WTC11 (cell line): ENCODE data around the gene TPGS1. TPM values are rescaled to one million over a fixed set of nuclear protein-coding genes. Genes with fewer than 3 reads are reported as not detected.

Experiments used
- ATAC-seq: fragments of 200-7000 bp; cut with Tn5 transposase; 2 replicates; pipeline ENCODE4 v1.10.0; 2021; ENCODE audit warnings: mild to moderate bottlenecking, moderate library complexity
- CTCF ChIA-PET: fragments of 300-600 bp; sonication (Branson Sonifier 250); formaldehyde crosslinking; loops from one replicate; lab custom pipeline; 2021; ENCODE audit warnings: antibody characterized with exemption; lab: Charles Lee
- POLR2A ChIA-PET: fragments of 350-600 bp; sonication (Branson Sonifier 250); formaldehyde crosslinking; loops from one replicate; lab custom pipeline; 2021; ENCODE audit warnings: antibody characterized with exemption; lab: Charles Lee
- DNase-seq: peaks from one replicate; pipeline ENCODE4 v3.0.0; 2021; ENCODE audit warnings: low spot score
- H3K27ac Mint-ChIP-seq: 2 replicates; pipeline ENCODE4 v1.8.0; 2021; ENCODE audit warnings: mixed read lengths
- H3K27me3 Mint-ChIP-seq: 2 replicates; pipeline ENCODE4 v1.8.0; 2021; ENCODE audit warnings: low read depth, mild to moderate bottlenecking, moderate library complexity, mixed read lengths
- H3K36me3 Mint-ChIP-seq: 2 replicates; pipeline ENCODE4 v1.8.0; 2021; ENCODE audit warnings: mixed read lengths
- H3K4me1 Mint-ChIP-seq: 2 replicates; pipeline ENCODE4 v1.8.0; 2022; ENCODE audit warnings: mixed read lengths
- H3K4me3 Mint-ChIP-seq: 2 replicates; pipeline ENCODE4 v1.8.0; 2021; ENCODE audit warnings: mild to moderate bottlenecking, moderate library complexity, mixed read lengths
- H3K9me3 Mint-ChIP-seq: 2 replicates; pipeline ENCODE4 v1.8.0; 2021; ENCODE audit warnings: mixed read lengths
- CREB1 ChIP-seq: sonication (generic); formaldehyde crosslinking; IDR thresholded peaks from 2 replicates; pipeline ENCODE4 v1.8.0; 2023; ENCODE audit warnings: mild to moderate bottlenecking, missing genetic modification reagents
- ELF4 ChIP-seq: sonication (generic); formaldehyde crosslinking; IDR thresholded peaks from 2 replicates; pipeline ENCODE4 v1.8.1; 2022; ENCODE audit warnings: low read depth, mild to moderate bottlenecking, moderate library complexity, missing genetic modification reagents
- GTF2I ChIP-seq: fragments of 250-450 bp; sonication (Bioruptor Pico); conservative IDR thresholded peaks from 2 replicates; pipeline ENCODE4 v1.4.0; 2021; ENCODE audit warnings: mild to moderate bottlenecking
- NR3C1 ChIP-seq: sonication (generic); formaldehyde crosslinking; conservative IDR thresholded peaks from 2 replicates; pipeline ENCODE4 v1.8.1; 2023; ENCODE audit warnings: low read depth, mild to moderate bottlenecking, missing genetic modification reagents
- PRRX2 ChIP-seq: fragments of 250-450 bp; sonication (Bioruptor Pico); IDR thresholded peaks from 2 replicates; pipeline ENCODE4 v1.8.0; 2021; ENCODE audit warnings: mild to moderate bottlenecking
- SMAD4 ChIP-seq: sonication (generic); formaldehyde crosslinking; IDR thresholded peaks from 2 replicates; pipeline ENCODE4 v1.8.0; 2022; ENCODE audit warnings: mild to moderate bottlenecking, missing genetic modification reagents
- SP1 ChIP-seq: sonication (generic); formaldehyde crosslinking; conservative IDR thresholded peaks from 2 replicates; pipeline ENCODE4 v1.8.1; 2022; ENCODE audit warnings: missing genetic modification reagents
- TP53 ChIP-seq: sonication (generic); formaldehyde crosslinking; IDR thresholded peaks from 2 replicates; pipeline ENCODE4 v1.8.1; 2023; ENCODE audit warnings: mild to moderate bottlenecking, missing genetic modification reagents
- ZBTB21 ChIP-seq: sonication (generic); formaldehyde crosslinking; IDR thresholded peaks from 2 replicates; pipeline ENCODE4 v1.8.1; 2023; ENCODE audit warnings: mild to moderate bottlenecking, missing genetic modification reagents, borderline replicate concordance
- ZNF396 ChIP-seq: fragments of 250-450 bp; sonication (Bioruptor Pico); IDR thresholded peaks from 2 replicates; pipeline ENCODE4 v1.8.0; 2021; ENCODE audit warnings: mild to moderate bottlenecking, moderate library complexity, borderline replicate concordance
- ZNF423 ChIP-seq: fragments of 250-450 bp; sonication (Bioruptor Pico); IDR thresholded peaks from 2 replicates; pipeline ENCODE4 v2.1.2; 2022; ENCODE audit warnings: mild to moderate bottlenecking, moderate library complexity
- total RNA-seq: library from RNA; stranded (reverse); gene quantifications from 3 replicates; pipeline ENCODE4 v1.2.3, GENCODE V29; 2021
- TF ChIP-seq, protein P1 (sequence below): sonication (generic); formaldehyde crosslinking; IDR thresholded peaks from 2 replicates; pipeline ENCODE4 v1.8.0; 2023; ENCODE audit warnings: missing genetic modification reagents, mild to moderate bottlenecking, borderline replicate concordance
- TF ChIP-seq, protein P2 (sequence below): sonication (generic); formaldehyde crosslinking; IDR thresholded peaks from 2 replicates; pipeline ENCODE4 v1.8.0; 2022; ENCODE audit warnings: mild to moderate bottlenecking, missing genetic modification reagents
- TF ChIP-seq, protein P3 (sequence below): sonication (generic); formaldehyde crosslinking; conservative IDR thresholded peaks from 2 replicates; pipeline ENCODE4 v1.8.1; 2022; ENCODE audit warnings: mild to moderate bottlenecking, missing genetic modification reagents
- TF ChIP-seq, protein P4 (sequence below): sonication (generic); formaldehyde crosslinking; IDR thresholded peaks from 2 replicates; pipeline ENCODE4 v1.8.0; 2022; ENCODE audit warnings: mild to moderate bottlenecking, missing genetic modification reagents
- TF ChIP-seq, protein P5 (sequence below): sonication (generic); formaldehyde crosslinking; IDR thresholded peaks from 2 replicates; pipeline ENCODE4 v1.8.1; 2022; ENCODE audit warnings: missing genetic modification reagents, borderline replicate concordance
- TF ChIP-seq, protein P6 (sequence below): sonication (generic); formaldehyde crosslinking; IDR thresholded peaks from 2 replicates; pipeline ENCODE4 v1.8.1; 2023; ENCODE audit warnings: mild to moderate bottlenecking, moderate library complexity, missing genetic modification reagents
- TF ChIP-seq, protein P7 (sequence below): fragments of 250-450 bp; sonication (Bioruptor Pico); IDR thresholded peaks from 2 replicates; pipeline ENCODE4 v2.1.2; 2022; ENCODE audit warnings: mild to moderate bottlenecking, moderate library complexity

The TPGS1 gene
- total RNA-seq, 1 experiment from 2014 or later, result 18.8 TPM

DNA sequence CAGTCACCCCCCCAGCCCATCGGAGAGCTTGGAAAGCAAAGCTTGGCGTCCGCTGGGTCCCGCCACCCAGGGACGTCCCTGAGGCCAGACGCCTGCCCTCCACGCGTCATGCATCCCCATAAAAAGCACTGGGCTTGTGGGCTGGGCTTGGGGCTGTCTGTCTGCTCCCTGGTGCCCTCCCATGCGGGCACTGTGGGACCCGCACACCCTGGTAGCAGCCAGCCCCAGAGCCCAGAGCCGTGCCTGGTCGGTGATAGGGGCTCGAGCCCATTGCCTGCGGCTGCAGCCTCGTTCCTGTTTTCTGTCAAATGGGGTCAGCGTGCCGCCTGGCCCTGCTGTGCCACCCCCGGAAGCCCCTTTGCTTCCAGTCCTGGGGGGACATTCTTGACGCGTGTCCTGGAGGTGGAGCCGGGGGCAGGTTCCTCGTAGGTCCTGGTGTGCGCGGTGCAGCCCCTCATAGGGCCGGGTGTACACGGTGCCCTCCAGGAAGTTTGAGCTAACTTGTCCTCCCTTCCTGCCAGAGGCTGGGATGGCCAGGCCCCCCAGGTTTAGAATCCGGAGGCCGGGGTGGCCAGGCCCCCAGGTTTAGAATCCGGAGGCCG, 32.2 kb downstream of the TPGS1 start:
- H3K27me3 Mint-ChIP-seq, result no peaks in the 10 kb centered on the region
- TF ChIP-seq ELF4 (CRISPR knock-in tag), result no peak
- no peak for TF ChIP-seq ZNF423
- TF ChIP-seq, protein P1, sequence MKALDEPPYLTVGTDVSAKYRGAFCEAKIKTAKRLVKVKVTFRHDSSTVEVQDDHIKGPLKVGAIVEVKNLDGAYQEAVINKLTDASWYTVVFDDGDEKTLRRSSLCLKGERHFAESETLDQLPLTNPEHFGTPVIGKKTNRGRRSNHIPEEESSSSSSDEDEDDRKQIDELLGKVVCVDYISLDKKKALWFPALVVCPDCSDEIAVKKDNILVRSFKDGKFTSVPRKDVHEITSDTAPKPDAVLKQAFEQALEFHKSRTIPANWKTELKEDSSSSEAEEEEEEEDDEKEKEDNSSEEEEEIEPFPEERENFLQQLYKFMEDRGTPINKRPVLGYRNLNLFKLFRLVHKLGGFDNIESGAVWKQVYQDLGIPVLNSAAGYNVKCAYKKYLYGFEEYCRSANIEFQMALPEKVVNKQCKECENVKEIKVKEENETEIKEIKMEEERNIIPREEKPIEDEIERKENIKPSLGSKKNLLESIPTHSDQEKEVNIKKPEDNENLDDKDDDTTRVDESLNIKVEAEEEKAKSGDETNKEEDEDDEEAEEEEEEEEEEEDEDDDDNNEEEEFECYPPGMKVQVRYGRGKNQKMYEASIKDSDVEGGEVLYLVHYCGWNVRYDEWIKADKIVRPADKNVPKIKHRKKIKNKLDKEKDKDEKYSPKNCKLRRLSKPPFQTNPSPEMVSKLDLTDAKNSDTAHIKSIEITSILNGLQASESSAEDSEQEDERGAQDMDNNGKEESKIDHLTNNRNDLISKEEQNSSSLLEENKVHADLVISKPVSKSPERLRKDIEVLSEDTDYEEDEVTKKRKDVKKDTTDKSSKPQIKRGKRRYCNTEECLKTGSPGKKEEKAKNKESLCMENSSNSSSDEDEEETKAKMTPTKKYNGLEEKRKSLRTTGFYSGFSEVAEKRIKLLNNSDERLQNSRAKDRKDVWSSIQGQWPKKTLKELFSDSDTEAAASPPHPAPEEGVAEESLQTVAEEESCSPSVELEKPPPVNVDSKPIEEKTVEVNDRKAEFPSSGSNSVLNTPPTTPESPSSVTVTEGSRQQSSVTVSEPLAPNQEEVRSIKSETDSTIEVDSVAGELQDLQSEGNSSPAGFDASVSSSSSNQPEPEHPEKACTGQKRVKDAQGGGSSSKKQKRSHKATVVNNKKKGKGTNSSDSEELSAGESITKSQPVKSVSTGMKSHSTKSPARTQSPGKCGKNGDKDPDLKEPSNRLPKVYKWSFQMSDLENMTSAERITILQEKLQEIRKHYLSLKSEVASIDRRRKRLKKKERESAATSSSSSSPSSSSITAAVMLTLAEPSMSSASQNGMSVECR (CRISPR knock-in tag), result no peak
- TF ChIP-seq, protein P2, sequence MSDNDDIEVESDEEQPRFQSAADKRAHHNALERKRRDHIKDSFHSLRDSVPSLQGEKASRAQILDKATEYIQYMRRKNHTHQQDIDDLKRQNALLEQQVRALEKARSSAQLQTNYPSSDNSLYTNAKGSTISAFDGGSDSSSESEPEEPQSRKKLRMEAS (CRISPR knock-in tag), result no peak
- no peak for TF ChIP-seq ZNF396 (CRISPR knock-in tag)
- no peak for TF ChIP-seq GTF2I
- TF ChIP-seq SMAD4 (CRISPR knock-in tag), result no peak
- TF ChIP-seq, protein P3, sequence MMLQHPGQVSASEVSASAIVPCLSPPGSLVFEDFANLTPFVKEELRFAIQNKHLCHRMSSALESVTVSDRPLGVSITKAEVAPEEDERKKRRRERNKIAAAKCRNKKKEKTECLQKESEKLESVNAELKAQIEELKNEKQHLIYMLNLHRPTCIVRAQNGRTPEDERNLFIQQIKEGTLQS (CRISPR knock-in tag), result no peak
- no peak for TF ChIP-seq PRRX2 (CRISPR knock-in tag)
- no peak for TF ChIP-seq CREB1 (CRISPR knock-in tag)
- TF ChIP-seq, all 79 proteins: peak for 0
- ATAC-seq, result no peak
- Mint-ChIP-seq H3K4me1 (peaks cover 7% of the 10 kb centered on the region), H3K36me3 (peaks cover 11% of the 10 kb centered on the region), H3K27ac (no peak overlapping the region), H3K9me3 (no peaks in the 10 kb centered on the region), H3K4me3 (no peak overlapping the region)
- ChIA-PET POLR2A (no interaction called here), CTCF (no interaction called here)
- no peak for DNase-seq

DNA sequence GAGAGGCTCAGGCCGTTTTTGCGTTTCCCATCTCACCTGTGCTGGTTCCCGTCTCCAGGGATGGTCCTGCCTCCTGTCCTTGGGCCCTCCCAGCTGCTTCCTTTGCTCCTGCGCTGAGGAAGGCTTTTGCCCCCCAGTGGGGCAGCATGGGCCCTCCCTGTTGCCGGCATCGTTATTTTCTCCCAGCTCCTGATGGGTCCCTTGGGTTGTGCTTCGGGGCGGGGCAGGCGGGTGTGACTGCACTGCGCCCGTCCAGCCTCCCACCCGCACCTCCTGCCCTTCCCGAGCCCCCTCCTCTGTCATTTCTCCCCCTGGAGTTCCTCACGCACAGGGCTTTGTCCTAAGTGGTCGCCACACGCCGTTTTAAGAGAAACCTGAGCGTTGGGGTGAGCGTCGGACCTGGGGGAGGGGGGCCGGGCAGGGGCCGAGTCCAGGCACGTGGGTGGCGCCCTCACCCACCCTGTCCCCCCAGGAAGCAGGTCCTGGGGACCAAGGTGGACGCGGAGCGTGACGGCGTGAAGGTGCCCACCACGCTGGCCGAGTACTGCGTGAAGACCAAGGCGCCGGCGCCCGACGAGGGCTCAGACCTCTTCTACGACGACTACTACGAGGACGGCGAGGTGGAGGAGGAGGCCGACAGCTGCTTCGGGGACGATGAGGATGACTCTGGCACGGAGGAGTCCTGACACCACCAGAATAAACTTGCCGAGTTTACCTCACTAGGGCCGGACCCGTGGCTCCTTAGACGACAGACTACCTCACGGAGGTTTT, 33.8 kb downstream of the TPGS1 start:
- no peaks in the 10 kb centered on the region for H3K27me3 Mint-ChIP-seq
- no peak for ATAC-seq
- no peak overlapping the region for H3K4me3 Mint-ChIP-seq
- H3K36me3 Mint-ChIP-seq, result peaks cover 11% of the 10 kb centered on the region
- no peak for DNase-seq
- TF ChIP-seq, protein P4, sequence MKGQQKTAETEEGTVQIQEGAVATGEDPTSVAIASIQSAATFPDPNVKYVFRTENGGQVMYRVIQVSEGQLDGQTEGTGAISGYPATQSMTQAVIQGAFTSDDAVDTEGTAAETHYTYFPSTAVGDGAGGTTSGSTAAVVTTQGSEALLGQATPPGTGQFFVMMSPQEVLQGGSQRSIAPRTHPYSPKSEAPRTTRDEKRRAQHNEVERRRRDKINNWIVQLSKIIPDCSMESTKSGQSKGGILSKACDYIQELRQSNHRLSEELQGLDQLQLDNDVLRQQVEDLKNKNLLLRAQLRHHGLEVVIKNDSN (CRISPR knock-in tag), result no peak
- TF ChIP-seq ZBTB21, result no peak
- TF ChIP-seq CREB1 (CRISPR knock-in tag), result no peak
- no peak for TF ChIP-seq SP1 (CRISPR knock-in tag)
- TF ChIP-seq NR3C1 (CRISPR knock-in tag), result no peak
- TF ChIP-seq, protein P5, sequence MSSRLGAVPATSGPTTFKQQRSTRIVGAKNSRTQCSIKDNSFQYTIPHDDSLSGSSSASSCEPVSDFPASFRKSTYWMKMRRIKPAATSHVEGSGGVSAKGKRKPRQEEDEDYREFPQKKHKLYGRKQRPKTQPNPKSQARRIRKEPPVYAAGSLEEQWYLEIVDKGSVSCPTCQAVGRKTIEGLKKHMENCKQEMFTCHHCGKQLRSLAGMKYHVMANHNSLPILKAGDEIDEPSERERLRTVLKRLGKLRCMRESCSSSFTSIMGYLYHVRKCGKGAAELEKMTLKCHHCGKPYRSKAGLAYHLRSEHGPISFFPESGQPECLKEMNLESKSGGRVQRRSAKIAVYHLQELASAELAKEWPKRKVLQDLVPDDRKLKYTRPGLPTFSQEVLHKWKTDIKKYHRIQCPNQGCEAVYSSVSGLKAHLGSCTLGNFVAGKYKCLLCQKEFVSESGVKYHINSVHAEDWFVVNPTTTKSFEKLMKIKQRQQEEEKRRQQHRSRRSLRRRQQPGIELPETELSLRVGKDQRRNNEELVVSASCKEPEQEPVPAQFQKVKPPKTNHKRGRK (CRISPR knock-in tag), result no peak
- TF ChIP-seq, protein P6, sequence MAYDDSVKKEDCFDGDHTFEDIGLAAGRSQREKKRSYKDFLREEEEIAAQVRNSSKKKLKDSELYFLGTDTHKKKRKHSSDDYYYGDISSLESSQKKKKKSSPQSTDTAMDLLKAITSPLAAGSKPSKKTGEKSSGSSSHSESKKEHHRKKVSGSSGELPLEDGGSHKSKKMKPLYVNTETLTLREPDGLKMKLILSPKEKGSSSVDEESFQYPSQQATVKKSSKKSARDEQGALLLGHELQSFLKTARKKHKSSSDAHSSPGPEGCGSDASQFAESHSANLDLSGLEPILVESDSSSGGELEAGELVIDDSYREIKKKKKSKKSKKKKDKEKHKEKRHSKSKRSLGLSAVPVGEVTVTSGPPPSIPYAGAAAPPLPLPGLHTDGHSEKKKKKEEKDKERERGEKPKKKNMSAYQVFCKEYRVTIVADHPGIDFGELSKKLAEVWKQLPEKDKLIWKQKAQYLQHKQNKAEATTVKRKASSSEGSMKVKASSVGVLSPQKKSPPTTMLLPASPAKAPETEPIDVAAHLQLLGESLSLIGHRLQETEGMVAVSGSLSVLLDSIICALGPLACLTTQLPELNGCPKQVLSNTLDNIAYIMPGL (CRISPR knock-in tag), result no peak
- TF ChIP-seq, protein P7, sequence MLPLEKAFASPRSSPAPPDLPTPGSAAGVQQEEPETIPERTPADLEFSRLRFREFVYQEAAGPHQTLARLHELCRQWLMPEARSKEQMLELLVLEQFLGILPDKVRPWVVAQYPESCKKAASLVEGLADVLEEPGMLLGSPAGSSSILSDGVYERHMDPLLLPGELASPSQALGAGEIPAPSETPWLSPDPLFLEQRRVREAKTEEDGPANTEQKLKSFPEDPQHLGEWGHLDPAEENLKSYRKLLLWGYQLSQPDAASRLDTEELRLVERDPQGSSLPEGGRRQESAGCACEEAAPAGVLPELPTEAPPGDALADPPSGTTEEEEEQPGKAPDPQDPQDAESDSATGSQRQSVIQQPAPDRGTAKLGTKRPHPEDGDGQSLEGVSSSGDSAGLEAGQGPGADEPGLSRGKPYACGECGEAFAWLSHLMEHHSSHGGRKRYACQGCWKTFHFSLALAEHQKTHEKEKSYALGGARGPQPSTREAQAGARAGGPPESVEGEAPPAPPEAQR (CRISPR knock-in tag), result no peak
- no peak for TF ChIP-seq TP53
- no peak overlapping the region for H3K27ac Mint-ChIP-seq
- H3K4me1 Mint-ChIP-seq, result peaks cover 7% of the 10 kb centered on the region
- CTCF ChIA-PET, result no interaction called here
- POLR2A ChIA-PET, result interaction anchor here (1.0 to 1.5 kb wide), 2 partner anchors 9 to 11 kb away, joined by 3 to 5 read pairs; partner anchors contain the start of gene CDC34
- H3K9me3 Mint-ChIP-seq, result no peaks in the 10 kb centered on the region
